Kidney glomerular epithelial cell (primary cell): ENCODE results near the gene POMC.
"Not testable (repeated sequence)": the region's sequence is repeated elsewhere in the genome, so short reads cannot be mapped to it uniquely, and the experiment has no call there.

Experiments
- DNase-seq: peaks from one replicate; lab custom pipeline; 2025; lab: John Stamatoyannopoulos, UW

POMC gene

GRCh38 chr2:25176541-25177181 is 8.3 kb upstream of the POMC start:
- no peak for DNase-seq

- DNase-seq: no peak
Measured at GRCh38 chr2:25176138-25176537, 7.8 kb upstream of the POMC start.

- no peak for DNase-seq
Measured at GRCh38 chr2:25174192-25174861, 5.9 kb upstream of the POMC start.

GRCh38 chr2:25173719-25174118 is 5.3 kb upstream of the POMC start:
- no peak for DNase-seq

GRCh38 chr2:25170888-25171287 is 2.5 kb upstream of the POMC start:
- no peak for DNase-seq

- DNase-seq: no peak
Measured at GRCh38 chr2:25169073-25169470, 692 bp upstream of the POMC start.

GRCh38 chr2:25165992-25166875 is 2.1 kb downstream of the POMC start:
- no peak for DNase-seq

- DNase-seq: no peak
Measured at GRCh38 chr2:25164561-25164960, 3.8 kb downstream of the POMC start.

- not testable (repeated sequence) for DNase-seq
Measured at GRCh38 chr2:25162061-25162460, 6.3 kb downstream of the POMC start.

GRCh38 chr2:25161055-25161781 is 7.2 kb downstream of the POMC start:
- DNase-seq: no peak

GRCh38 chr2:25160376-25160775 is 8.0 kb downstream of the POMC start:
- no peak for DNase-seq

GRCh38 chr2:25159949-25160348 is 8.4 kb downstream of the POMC start:
- no peak for DNase-seq

GRCh38 chr2:25158096-25158852 is 10.1 kb downstream of the POMC start:
- no peak for DNase-seq

- no peak for DNase-seq
Measured at GRCh38 chr2:25155401-25155800, 13.0 kb downstream of the POMC start.

- DNase-seq: no peak
Measured at GRCh38 chr2:25151718-25152117, 16.7 kb downstream of the POMC start.

GRCh38 chr2:25150993-25151392 is 17.4 kb downstream of the POMC start:
- not testable (repeated sequence) for DNase-seq

GRCh38 chr2:25149646-25150045 is 18.7 kb downstream of the POMC start:
- no peak for DNase-seq

- no peak for DNase-seq
Measured at GRCh38 chr2:25146896-25147295, 21.5 kb downstream of the POMC start.

- DNase-seq: no peak
Measured at GRCh38 chr2:25145803-25146202, 22.6 kb downstream of the POMC start.

- DNase-seq: no peak
Measured at GRCh38 chr2:25141120-25141519, 27.3 kb downstream of the POMC start.

GRCh38 chr2:25140535-25140934 is 27.8 kb downstream of the POMC start:
- not testable (repeated sequence) for DNase-seq
